ENCODE measurements around the gene IQSEC1.
A peak's percentile ranks its signal among the peaks of the same experiment; 100 is the strongest.

IQSEC1 gene

GRCh38 chr3:13107661-13108060 is 34.4 kb upstream of the IQSEC1 start:
- DNase-seq (ENCODE audit: low spot score) = no peak

GRCh38 chr3:13106308-13107001 is 33.2 kb upstream of the IQSEC1 start:
- no peak for DNase-seq (ENCODE audit: low spot score)

- no peak for DNase-seq (ENCODE audit: low spot score)
Measured at GRCh38 chr3:13105896-13106250, 32.6 kb upstream of the IQSEC1 start.

GRCh38 chr3:13105181-13105895 is 32.1 kb upstream of the IQSEC1 start:
- no peak for DNase-seq (ENCODE audit: low spot score)

- no peak for DNase-seq (ENCODE audit: low spot score)
Measured at GRCh38 chr3:13104511-13104910, 31.3 kb upstream of the IQSEC1 start.

GRCh38 chr3:13103416-13104058 is 30.3 kb upstream of the IQSEC1 start:
- DNase-seq (ENCODE audit: low spot score) = no peak

- DNase-seq (ENCODE audit: low spot score) = no peak
Measured at GRCh38 chr3:13102386-13103345, 29.4 kb upstream of the IQSEC1 start.

- DNase-seq (ENCODE audit: low spot score) = no peak
Measured at GRCh38 chr3:13099707-13100106, 26.5 kb upstream of the IQSEC1 start.

- no peak for DNase-seq (ENCODE audit: low spot score)
Measured at GRCh38 chr3:13098192-13098988, 25.2 kb upstream of the IQSEC1 start.

GRCh38 chr3:13096356-13096755 is 23.1 kb upstream of the IQSEC1 start:
- DNase-seq (ENCODE audit: low spot score) = no peak

- DNase-seq (ENCODE audit: low spot score) = no peak
Measured at GRCh38 chr3:13095408-13095937, 22.2 kb upstream of the IQSEC1 start.

GRCh38 chr3:13093687-13094086 is 20.5 kb upstream of the IQSEC1 start:
- no peak for DNase-seq (ENCODE audit: low spot score)

GRCh38 chr3:13092621-13093617 is 19.7 kb upstream of the IQSEC1 start:
- DNase-seq (ENCODE audit: low spot score) = no peak

- DNase-seq (ENCODE audit: low spot score) = peak; percentile 84
Measured at GRCh38 chr3:13091898-13092611, 18.8 kb upstream of the IQSEC1 start.

- DNase-seq (ENCODE audit: low spot score) = no peak
Measured at GRCh38 chr3:13088028-13089006, 15.1 kb upstream of the IQSEC1 start.

GRCh38 chr3:13087320-13087990 is 14.2 kb upstream of the IQSEC1 start:
- DNase-seq (ENCODE audit: low spot score) = no peak

- no peak for DNase-seq (ENCODE audit: low spot score)
Measured at GRCh38 chr3:13086531-13086981, 13.3 kb upstream of the IQSEC1 start.
